Measurements from ENCODE around the gene ARAP3. TPM values are rescaled to one million over a fixed set of nuclear protein-coding genes. Genes with fewer than 3 reads are reported as not detected.
A peak's percentile ranks its signal among the peaks of the same experiment; 100 is the strongest.

The ARAP3 gene
- total and polyA plus RNA-seq, 9 of the 15 experiments (the other 6 are each of a cell fraction or from before 2014, with no cell fraction given) = 0.83 to 25.7 (median 6.4) TPM

GRCh38 chr5:141636413-141637122 is 45.5 kb downstream of the ARAP3 start, which contains the start of the genes HDAC3 and RELL2 (continued):
- TF ChIP-seq ZBTB7A (IDR thresholded peaks at IDR 0.05; ENCODE audit: borderline replicate concordance, control insufficient read depth, low read depth, low read length) = 0 out of 2 replicates have a peak, but pooled peaks have one; percentile 35

GRCh38 chr5:141636106-141636412 is 46.0 kb downstream of the ARAP3 start:
- Histone ChIP-seq H3K4me3 (peak overlapping the region; percentile 91), H3K36me3 (ENCODE audit: control insufficient read depth, insufficient read depth, low read length) (peaks cover 66% of the 10 kb centered on the region), H3K27ac (ENCODE audit: extremely low read depth, low read depth, low read length) (peak overlapping the region; percentile 84), H3K79me2 (ENCODE audit: control insufficient read depth, insufficient read depth, low read length) (peaks cover 76% of the 10 kb centered on the region), H3K9me3 (replicated peaks; ENCODE audit: control insufficient read depth, insufficient read depth, low read depth, low read length) (no peaks in the 10 kb centered on the region), H4K20me1 (replicated peaks; ENCODE audit: control insufficient read depth, insufficient read depth, low read length) (peaks cover 8% of the 10 kb centered on the region; the same call in 1 of the 2 replicates), H3K9ac (ENCODE audit: insufficient read depth in 1 of 2, low read depth in 2 of 2, low read length in 2 of 2) (peak overlapping the region; percentile 88 to 95), H3K4me1 (replicated peaks in 1 of 2; ENCODE audit: control insufficient read depth in 2 of 2, insufficient read depth in 2 of 2, low read length in 2 of 2) (peaks cover 42 to 49% of the 10 kb centered on the region in 2 experiments), H3K4me2 (ENCODE audit: insufficient read depth, low read length) (peak overlapping the region; percentile 100), H3K9me1 (ENCODE audit: control insufficient read depth, insufficient read depth, low read length) (peaks cover 5% of the 10 kb centered on the region), H3K27me3 (ENCODE audit: control insufficient read depth in 2 of 2, insufficient read depth in 2 of 2, low read length in 2 of 2) (no peaks in the 10 kb centered on the region), H2AFZ (ENCODE audit: low read depth, low read length) (peak overlapping the region; percentile 89)
- BruUV-seq (replicated peaks) = no TSS peak
- WGBS (ENCODE audit: insufficient coverage, low coverage, missing lambda C conversion rate) = 0% methylated on average over 4 of the region's 4 CpGs
- intact Hi-C loops (cut with micrococcal nuclease) (loop anchor here (5.0 kb wide), 1 partner anchor 44 kb away; no protein-coding TSS in a partner anchor), in situ Hi-C loops (cut with MboI) (loop anchor here (5.0 kb wide), 1 partner anchor 44 kb away; no protein-coding TSS in a partner anchor)
- ATAC-seq = no peak
- ChIA-PET POLR2A (interaction anchor here (0.7 to 2.2 kb wide), 7 partner anchors 10 to 128 kb away, joined by 3 to 13 read pairs (median 4); partner anchors contain the start of gene DIAPH1), CTCF (ENCODE audit: low intra/inter-chr PET ratio) (no interaction called here)
- no peak for FAIRE-seq
- DNase-seq (ENCODE audit: extremely low read depth in 1 of 4, low spot score in 3 of 4) = no peak
- TF ChIP-seq SMARCE1 (IDR thresholded peaks at IDR 0.05) (no peak), DPF2 (IDR thresholded peaks at IDR 0.05) (0 out of 2 replicates have a peak, but pooled peaks have one; percentile 1), CGGBP1 (CRISPR knock-in tag; IDR thresholded peaks at IDR 0.05) (0 out of 2 replicates have a peak, but pooled peaks have one; percentile 32), KDM2B (CRISPR knock-in tag; IDR thresholded peaks at IDR 0.05) (no peak), SAFB2 (IDR thresholded peaks at IDR 0.05; ENCODE audit: borderline replicate concordance, low read depth, low read length, severe bottlenecking) (no peak), ZNF780A (CRISPR knock-in tag; IDR thresholded peaks at IDR 0.05) (no peak), EGR1 (conservative IDR thresholded peaks at IDR 0.05) (no peak), RBFOX2 (IDR thresholded peaks at IDR 0.05; ENCODE audit: low read depth, low read length) (no peak), ZNF431 (CRISPR knock-in tag; IDR thresholded peaks at IDR 0.05) (0 out of 2 replicates have a peak, but pooled peaks have one; percentile 7), ZBTB43 (CRISPR knock-in tag; IDR thresholded peaks at IDR 0.05) (peak; percentile 67; the same call in 1 of the 2 replicates), CREB1 (IDR thresholded peaks at IDR 0.05) (no peak), CREB1 (CRISPR knock-in tag; IDR thresholded peaks at IDR 0.05) (no peak), TEAD4 (IDR thresholded peaks at IDR 0.05; ENCODE audit: low read length) (no peak), TEAD4 (CRISPR knock-in tag; IDR thresholded peaks at IDR 0.05; ENCODE audit: borderline replicate concordance) (no peak), CAMTA2 (CRISPR knock-in tag; conservative IDR thresholded peaks at IDR 0.05) (no peak), CLOCK (CRISPR knock-in tag; IDR thresholded peaks at IDR 0.05; ENCODE audit: borderline replicate concordance) (no peak), ZC3H4 (CRISPR knock-in tag; IDR thresholded peaks at IDR 0.05; ENCODE audit: borderline replicate concordance) (0 out of 2 replicates have a peak, but pooled peaks have one; percentile 35)

Measured in K562 (cell line).